Glutamatergic neuron (in vitro differentiated cells): ENCODE measurements around the gene ZPR1. TPM values are rescaled to one million over a fixed set of nuclear protein-coding genes. Genes with fewer than 3 reads are reported as not detected.

ENCODE experiments used
- DNase-seq: peaks from one replicate; pipeline ENCODE4 v3.0.0; 2022
- H3K27ac Mint-ChIP-seq: one replicate; pipeline ENCODE4 v1.8.0; 2020; ENCODE audit warnings: mild to moderate bottlenecking, mixed read lengths, inconsistent platforms; ENCODE audit not compliant: unreplicated experiment
- H3K27me3 Mint-ChIP-seq: one replicate; pipeline ENCODE4 v1.8.0; 2020; ENCODE audit warnings: mild to moderate bottlenecking, moderate library complexity, mixed read lengths, inconsistent platforms; ENCODE audit not compliant: unreplicated experiment
- H3K36me3 Mint-ChIP-seq: one replicate; pipeline ENCODE4 v1.8.0; 2020; ENCODE audit warnings: mild to moderate bottlenecking, mixed read lengths, inconsistent platforms; ENCODE audit not compliant: unreplicated experiment
- H3K4me1 Mint-ChIP-seq: one replicate; pipeline ENCODE4 v1.8.0; 2020; ENCODE audit warnings: mild to moderate bottlenecking, low read depth, mixed read lengths, inconsistent platforms; ENCODE audit not compliant: unreplicated experiment
- H3K4me3 Mint-ChIP-seq: one replicate; pipeline ENCODE4 v1.8.0; 2020; ENCODE audit warnings: mild to moderate bottlenecking, mixed read lengths, inconsistent platforms; ENCODE audit not compliant: unreplicated experiment
- H3K9me3 Mint-ChIP-seq: one replicate; pipeline ENCODE4 v1.8.0; 2020; ENCODE audit warnings: mild to moderate bottlenecking, moderate library complexity, mixed read lengths, inconsistent platforms; ENCODE audit not compliant: unreplicated experiment
- CTCF ChIP-seq: fragments of 200-600 bp; sonication (generic); IDR thresholded peaks from one replicate; pipeline ENCODE4 v1.5.0; 2021; ENCODE audit not compliant: partially characterized antibody, unreplicated experiment
- total RNA-seq: library from RNA; stranded (reverse); fragmentation: NEBNext Ultra II Directional; extraction: Animal tissue kit (Norgen Biotek cat#: 25700); gene quantifications from one replicate; pipeline ENCODE4 v1.2.1, GENCODE V29; 2021; ENCODE audit not compliant: unreplicated experiment

ZPR1 gene
- total RNA-seq, 1 donor from 2014 or later = 61.9 TPM

GRCh38 chr11:116730601-116731000 lies 57.2 kb downstream of the ZPR1 start:
- Mint-ChIP-seq H3K4me3 (no peak overlapping the region), H3K27me3 (peaks cover 9% of the 10 kb centered on the region), H3K27ac (no peak overlapping the region), H3K9me3 (no peaks in the 10 kb centered on the region), H3K4me1 (peaks cover 21% of the 10 kb centered on the region), H3K36me3 (no peaks in the 10 kb centered on the region)
- no peak for TF ChIP-seq CTCF
- no peak for DNase-seq

- H3K27me3 Mint-ChIP-seq = peaks cover 9% of the 10 kb centered on the region
- H3K4me1 Mint-ChIP-seq = peaks cover 21% of the 10 kb centered on the region
- DNase-seq = no peak
- H3K36me3 Mint-ChIP-seq = no peaks in the 10 kb centered on the region
- H3K9me3 Mint-ChIP-seq = no peaks in the 10 kb centered on the region
- H3K4me3 Mint-ChIP-seq = no peak overlapping the region
- H3K27ac Mint-ChIP-seq = no peak overlapping the region
- TF ChIP-seq CTCF = no peak
Observed at GRCh38 chr11:116730241-116730561, 57.6 kb downstream of the ZPR1 start.

- Mint-ChIP-seq H3K36me3 (no peaks in the 10 kb centered on the region), H3K27me3 (peaks cover 9% of the 10 kb centered on the region), H3K9me3 (no peaks in the 10 kb centered on the region), H3K4me3 (no peak overlapping the region), H3K27ac (no peak overlapping the region), H3K4me1 (peaks cover 21% of the 10 kb centered on the region)
- DNase-seq = no peak
- no peak for TF ChIP-seq CTCF
Observed at GRCh38 chr11:116729501-116730240, 58.2 kb downstream of the ZPR1 start.

- Mint-ChIP-seq H3K36me3 (no peaks in the 10 kb centered on the region), H3K4me1 (peaks cover 21% of the 10 kb centered on the region), H3K4me3 (no peak overlapping the region), H3K27ac (no peak overlapping the region), H3K27me3 (peaks cover 10% of the 10 kb centered on the region), H3K9me3 (no peaks in the 10 kb centered on the region)
- DNase-seq = no peak
- TF ChIP-seq CTCF = no peak
Observed at GRCh38 chr11:116727990-116728389, 59.8 kb downstream of the ZPR1 start.

GRCh38 chr11:116725434-116726221 lies 62.2 kb downstream of the ZPR1 start:
- peaks cover 13% of the 10 kb centered on the region for H3K27me3 Mint-ChIP-seq
- peaks cover 5% of the 10 kb centered on the region for H3K4me1 Mint-ChIP-seq
- H3K9me3 Mint-ChIP-seq = no peaks in the 10 kb centered on the region
- DNase-seq = no peak
- no peak overlapping the region for H3K27ac Mint-ChIP-seq
- no peak overlapping the region for H3K4me3 Mint-ChIP-seq
- TF ChIP-seq CTCF = no peak
- no peaks in the 10 kb centered on the region for H3K36me3 Mint-ChIP-seq
